Hematopoietic multipotent progenitor cell treated with erythropoietin and hydrocortisone succinate and interleukin-3 and kit ligand, for 6 days (in vitro differentiated cells): ENCODE results near the gene IFIT1B.
"Not testable (repeated sequence)": the region's sequence is repeated elsewhere in the genome, so short reads cannot be mapped to it uniquely, and the experiment has no call there.

ENCODE experiments used
- DNase-seq: peaks from one replicate; pipeline ENCODE4 v3.0.0-alpha.2; 2015

Gene IFIT1B, protein sequence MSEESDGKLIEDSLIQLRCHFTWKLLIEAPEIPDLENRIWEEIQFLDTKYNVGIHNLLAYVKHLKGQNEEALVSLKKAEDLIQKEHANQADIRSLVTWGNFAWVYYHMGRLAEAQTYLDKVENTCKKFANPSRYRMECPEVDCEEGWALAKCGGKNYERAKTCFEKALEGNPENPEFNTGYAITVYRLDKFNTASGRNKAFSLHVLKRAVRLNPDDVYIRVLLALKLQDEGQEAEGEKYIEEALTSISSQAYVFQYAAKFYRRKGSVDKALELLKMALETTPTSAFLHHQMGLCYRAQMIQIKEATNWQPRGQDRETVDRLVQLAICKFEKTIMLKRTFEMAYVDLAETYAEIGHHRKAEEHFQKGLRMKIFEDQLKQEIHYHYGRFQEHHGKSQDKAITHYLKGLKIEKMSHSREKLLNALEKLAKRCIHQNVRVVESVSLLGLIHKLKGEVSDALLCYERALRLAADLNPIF

DNA sequence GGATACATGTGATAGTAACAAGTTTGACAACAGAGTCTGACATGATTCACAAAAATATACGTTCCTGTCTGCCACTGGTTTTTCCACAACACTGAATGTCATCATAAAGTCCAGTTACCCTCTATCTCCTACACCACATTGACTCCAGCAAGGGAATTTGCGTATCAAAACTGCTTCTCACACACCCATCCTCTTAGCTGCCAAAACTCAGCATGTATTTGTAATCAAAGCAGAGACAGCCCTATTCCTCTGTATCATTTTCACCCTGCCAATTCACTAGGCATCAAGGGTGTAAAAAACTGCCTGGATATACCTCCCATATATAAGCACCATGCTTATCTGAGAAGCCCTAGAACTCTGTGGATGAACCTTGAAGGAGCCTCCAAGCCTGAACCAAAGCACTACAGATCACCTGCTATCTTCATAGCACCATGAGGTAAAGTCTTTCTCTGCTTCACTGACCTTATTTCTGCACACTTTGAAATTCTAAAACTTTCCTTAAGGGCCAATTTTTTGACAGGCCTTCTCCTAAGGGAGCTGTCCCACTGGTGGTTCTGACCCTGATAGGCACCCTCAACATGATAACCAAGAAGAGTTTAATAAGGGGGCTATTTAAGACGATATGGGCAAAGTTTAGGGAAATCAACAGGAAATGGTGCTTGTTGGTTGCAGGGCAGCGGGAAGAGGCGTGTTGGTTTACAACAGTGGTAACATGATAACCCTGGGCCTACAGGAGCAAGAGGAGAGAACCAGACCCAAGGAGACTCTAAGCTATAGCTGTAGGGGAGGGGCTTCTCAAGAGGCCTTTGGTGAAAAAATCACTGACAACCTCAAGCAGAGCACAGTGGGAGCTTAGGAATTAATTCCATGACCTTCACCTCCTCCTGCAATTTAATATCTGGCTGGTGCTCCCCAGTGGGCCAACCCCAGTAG, at the start of gene IFIT1B:
Gene IFIT1B (plus strand): TSS at position 352 of the 933 bp plus-strand sequence. CDS start 80 bp downstream, at position 432.
- DNase-seq: peak; percentile 77

DNA sequence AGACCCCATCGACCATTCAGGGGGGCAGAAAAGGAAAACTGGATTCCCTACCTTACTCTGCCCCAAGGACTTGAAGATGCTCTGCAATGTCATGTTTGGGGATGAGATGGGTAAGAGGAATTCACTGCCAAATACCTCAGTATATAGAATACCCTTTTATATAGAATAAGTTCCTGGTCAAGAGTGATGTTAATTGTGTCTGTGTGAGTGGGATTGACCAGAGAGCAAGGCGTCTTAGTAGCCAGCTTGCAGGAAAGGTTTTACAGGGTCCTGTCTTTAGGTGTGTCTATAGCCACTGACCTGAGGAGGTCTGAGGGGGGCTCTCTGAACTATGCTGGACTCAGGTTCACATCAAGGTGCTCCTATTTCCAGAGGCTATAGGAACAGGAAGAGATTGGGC, 48.7 kb upstream of the IFIT1B start:
- no peak for DNase-seq

DNA sequence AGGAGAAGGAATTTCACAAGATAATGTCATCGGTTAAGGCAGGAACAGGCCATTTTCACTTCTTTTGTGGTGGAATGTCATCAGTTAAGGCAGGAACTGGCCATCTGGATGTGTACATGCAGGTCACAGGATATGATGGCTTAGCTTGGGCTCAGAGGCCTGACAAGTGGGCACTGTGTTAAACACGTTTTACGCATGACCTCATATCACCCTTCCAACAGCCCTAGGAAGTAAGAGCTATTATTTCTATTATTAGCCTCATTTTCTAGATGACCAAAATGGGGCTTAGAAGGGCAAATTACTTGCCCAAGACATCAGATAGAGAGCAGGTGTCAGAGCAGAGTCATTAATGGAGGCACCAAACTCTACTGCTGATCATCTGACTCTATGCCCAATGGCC, 47.8 kb upstream of the IFIT1B start:
- DNase-seq: not testable (repeated sequence)

DNA sequence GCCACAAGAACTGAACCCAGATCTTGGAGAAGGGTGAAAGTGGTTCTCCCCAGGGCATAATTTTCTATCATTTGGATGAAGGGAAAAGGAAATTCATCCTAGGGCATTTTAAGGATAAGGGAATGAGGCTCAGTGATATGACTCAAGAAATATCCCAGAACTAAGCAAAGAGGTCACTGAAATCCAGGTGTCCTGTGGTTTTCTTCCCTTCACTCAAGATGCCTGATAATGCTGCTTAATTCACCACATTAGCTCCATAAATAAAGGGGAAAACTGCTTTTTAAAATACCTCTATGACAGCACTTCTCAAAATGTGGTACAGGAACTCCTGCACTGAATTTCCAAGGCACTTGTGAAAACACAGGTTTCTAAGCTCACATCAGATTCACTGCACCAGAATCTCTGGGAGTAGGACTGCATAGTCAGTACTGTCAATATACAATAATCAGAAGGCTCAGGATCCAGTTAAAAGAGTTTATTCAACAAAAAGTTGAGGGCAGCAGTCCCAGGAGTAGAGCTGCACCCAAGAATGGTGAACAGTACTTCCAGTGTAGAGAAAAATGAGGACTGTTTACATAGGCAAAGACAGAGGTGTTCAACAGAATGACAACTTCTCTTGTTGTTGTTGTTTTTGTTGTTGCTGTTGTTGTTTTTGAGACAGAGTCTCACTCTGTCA, 47.2 kb upstream of the IFIT1B start:
- DNase-seq: no peak

DNA sequence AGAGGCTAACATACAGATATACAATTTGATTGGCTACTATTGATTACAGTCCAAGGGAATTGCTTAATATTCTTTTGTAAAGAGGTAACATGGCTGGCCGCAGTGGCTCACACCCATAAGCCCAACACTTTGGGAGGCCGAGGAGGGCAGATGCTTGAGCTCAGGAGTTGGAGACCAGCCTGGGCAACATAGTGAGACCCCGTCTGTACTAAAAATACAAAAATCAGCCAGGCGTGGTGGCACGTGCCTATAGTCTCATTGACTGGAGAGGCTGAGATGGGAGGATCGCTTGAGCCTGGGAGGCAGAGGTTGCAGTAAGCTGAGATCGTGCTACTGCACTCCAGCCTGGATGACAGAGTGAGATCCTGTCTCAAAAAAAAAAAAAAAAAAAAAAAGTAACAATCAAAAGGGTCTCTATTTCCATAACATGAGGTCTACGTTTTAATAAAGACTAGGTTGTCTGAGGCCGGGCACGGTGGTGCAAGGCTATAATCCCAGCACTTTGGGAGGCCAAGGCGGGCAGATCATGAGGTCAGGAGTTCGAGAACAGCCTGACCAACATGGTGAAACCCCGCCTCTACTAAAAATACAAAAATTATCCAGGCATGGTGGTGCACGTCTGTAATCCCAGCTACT, 46.3 kb upstream of the IFIT1B start:
- DNase-seq: not testable (repeated sequence)

DNA sequence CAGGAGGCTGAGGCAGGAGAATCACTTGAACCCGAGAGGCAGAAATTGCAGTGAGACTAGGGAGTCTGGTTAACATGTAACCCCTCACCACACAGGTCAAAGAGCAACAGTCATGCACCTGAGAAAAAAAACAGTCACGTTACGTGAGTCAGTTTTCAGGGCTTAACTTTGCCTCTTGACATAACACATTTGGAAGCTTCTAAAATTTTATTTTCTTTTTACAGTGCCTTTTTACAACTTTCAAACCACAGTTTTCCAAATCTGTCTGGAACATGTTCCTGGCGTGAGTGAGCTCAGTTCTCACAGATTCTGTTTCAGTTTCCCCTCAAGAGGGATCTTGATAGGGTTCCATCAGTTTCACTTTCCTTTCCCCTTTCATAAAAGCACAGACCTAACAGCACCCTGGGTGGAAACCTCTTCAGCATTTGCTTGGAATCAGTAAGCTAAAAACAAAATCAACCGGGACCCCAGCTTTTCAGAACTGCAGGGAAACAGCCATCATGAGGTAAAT, 45.7 kb upstream of the IFIT1B start:
- peak; percentile 81 for DNase-seq

DNA sequence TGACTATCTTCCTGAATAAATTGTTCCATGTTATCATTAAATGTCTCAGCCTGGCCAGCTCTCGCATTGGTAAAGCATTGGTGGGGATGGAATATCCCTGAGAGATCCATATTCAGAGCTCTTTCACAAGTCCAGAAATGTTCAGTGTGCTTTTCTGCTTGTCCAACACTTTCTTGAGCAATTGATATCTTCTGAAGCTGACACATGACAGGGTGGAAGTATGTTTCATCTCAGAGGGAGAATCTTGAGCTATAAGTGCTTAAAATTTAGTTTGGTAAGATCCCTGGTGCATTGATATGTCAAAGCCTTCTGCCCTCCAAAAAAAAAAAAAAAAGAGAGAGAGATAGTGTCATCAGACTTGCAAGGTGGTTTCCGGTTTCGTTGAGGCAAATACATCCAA, 42.6 kb upstream of the IFIT1B start:
- no peak for DNase-seq

DNA sequence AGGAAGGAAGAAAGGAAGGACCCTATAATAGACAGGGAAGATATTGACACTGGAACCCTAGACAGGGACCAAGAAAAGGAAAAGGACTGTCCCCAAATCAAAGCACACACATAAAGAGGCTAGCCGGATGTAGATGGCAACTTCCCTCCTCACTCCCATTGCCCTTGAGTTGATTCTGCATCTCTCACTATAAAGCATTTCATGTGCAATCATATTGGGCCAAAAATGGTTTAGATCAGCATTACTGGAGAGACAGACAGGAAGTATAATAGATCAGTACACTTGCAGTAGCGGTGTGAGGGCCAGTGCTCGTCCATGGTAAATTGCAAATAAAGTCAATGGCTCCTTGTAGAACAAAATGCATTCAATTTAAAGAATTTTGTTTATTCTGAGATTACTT, 41.6 kb upstream of the IFIT1B start:
- DNase-seq: no peak

DNA sequence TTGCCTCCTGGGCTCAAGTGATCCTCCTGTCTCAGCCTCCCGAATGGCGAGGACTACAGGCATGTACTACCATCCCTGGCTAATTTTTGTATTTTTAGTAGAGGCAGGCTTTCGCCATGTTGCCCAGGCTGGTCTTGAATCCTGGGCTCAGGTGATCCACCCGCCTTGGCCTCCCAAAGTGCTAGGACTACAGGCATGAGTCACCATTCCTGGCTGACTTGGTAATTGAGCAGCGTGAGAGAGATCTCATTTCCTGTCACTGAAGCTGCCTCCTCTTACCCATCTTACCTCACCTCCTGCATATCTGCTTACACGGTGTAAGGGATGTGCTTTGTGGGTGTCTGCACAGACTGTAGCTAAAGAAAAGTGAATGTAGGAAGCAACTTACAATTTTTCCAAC, 40.4 kb upstream of the IFIT1B start:
- no peak for DNase-seq

DNA sequence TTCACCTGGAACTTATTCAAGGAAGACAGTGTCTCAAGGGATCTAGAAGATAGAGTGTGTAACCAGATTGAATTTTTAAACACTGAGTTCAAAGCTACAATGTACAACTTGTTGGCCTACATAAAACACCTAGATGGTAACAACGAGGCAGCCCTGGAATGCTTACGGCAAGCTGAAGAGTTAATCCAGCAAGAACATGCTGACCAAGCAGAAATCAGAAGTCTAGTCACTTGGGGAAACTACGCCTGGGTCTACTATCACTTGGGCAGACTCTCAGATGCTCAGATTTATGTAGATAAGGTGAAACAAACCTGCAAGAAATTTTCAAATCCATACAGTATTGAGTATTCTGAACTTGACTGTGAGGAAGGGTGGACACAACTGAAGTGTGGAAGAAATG, 39.1 kb upstream of the IFIT1B start:
- DNase-seq: no peak

DNA sequence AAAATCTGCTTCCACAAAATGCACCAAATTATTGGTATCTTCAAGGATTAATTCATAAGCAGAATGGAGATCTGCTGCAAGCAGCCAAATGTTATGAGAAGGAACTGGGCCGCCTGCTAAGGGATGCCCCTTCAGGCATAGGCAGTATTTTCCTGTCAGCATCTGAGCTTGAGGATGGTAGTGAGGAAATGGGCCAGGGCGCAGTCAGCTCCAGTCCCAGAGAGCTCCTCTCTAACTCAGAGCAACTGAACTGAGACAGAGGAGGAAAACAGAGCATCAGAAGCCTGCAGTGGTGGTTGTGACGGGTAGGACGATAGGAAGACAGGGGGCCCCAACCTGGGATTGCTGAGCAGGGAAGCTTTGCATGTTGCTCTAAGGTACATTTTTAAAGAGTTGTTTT, 38.0 kb upstream of the IFIT1B start:
- no peak for DNase-seq

DNA sequence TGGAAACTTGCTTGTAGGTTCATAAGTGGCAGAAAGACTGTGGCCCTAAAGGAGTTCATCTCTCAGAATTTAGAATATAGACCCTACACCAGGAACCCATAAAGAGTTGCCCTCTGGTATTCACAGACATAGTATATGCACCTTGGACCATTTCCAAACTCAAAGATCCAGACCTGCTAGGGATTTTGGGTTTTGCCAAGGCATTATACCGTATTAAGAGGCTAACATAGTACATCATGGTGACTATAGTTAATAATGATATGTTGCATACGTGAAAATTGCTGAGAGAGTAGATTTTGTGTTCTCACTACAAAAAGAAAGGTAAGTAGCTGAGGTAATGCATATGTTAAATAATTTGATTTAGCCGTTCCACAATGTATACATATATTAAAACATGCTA, 36.2 kb upstream of the IFIT1B start:
- no peak for DNase-seq

DNA sequence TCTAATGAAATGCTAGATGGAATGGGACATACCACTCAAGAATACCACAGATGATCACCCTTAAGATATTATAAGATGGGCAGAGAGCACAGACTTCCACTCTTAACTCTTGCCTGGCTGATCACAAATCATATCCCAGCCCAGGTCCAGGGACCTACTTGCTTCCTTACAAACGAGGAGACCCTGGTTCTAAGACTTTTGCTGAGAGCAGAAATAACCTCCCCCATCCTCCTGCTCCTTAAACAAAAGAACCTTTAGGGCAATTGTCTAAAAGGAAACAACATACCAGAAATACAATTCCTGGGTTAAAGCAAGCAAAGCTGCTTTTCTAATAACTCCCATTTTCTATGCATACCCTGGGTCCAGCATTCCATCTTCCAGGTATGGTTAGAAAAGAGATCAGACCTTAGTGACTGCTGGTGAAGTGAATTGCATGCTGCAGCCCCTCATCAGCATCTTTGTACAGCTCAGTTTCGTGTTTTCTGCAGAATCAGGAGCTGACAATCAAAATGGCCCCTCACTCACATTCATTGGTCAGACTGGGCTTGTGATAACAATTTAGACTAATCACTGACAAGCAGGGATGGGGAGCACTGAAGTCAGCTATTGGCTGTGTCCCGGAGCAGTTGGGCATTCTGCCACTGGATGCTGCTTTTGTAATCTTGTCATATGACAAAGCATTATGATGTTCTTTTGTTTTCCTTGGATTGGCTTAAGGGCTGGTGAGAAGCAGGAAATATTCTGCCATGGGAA, 35.5 kb upstream of the IFIT1B start:
- DNase-seq: no peak

DNA sequence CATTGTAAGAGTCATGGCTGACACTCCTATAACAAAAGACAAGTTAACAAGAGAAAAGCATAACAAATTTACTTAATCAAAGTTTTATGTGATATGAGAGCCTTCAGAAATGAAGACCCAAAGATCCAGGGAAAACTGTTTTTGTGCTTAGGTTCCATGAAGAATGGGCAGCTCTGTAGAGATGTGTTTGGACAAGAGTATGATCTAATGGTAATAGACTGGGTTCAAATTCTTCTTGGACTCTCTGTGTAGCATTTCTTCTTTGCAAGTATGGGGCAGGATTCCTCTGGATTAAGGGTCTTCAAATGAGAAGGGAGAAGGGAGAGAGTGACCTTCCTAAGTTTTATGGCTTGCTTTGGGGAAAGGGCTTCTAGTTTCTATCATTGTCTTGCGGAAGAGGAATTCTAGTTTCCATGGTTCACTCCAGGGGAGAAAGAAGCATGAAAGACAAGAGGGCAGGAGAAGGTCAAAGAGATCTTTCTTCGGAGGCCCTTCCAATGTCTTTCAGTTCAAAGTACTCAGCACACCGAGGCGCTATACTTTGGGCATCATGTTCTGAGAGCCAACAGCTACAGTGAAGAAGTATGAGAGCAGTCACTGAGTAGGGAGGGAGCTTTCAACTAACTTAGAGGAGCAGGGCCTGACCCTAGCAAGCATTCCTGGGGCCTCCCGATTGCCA, 34.6 kb upstream of the IFIT1B start:
- DNase-seq: no peak

DNA sequence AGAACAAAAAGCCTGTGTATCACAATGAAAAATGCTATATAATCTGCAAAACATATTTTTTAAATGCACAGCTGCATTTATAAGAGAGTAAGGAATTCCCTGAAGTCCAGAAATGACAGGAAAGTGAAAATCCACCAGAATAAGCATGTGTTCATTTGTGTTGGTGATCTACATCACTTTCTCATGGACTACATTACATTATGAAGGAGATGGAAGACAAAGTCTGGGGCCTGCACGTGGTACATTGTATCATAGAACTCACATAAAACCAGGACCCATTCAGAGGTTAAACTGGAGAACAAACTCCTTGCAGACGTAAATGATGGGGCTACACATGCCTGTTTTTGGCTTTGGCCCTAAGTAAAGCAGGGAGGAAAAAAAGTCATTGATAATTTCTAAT, 33.7 kb upstream of the IFIT1B start:
- DNase-seq: no peak

DNA sequence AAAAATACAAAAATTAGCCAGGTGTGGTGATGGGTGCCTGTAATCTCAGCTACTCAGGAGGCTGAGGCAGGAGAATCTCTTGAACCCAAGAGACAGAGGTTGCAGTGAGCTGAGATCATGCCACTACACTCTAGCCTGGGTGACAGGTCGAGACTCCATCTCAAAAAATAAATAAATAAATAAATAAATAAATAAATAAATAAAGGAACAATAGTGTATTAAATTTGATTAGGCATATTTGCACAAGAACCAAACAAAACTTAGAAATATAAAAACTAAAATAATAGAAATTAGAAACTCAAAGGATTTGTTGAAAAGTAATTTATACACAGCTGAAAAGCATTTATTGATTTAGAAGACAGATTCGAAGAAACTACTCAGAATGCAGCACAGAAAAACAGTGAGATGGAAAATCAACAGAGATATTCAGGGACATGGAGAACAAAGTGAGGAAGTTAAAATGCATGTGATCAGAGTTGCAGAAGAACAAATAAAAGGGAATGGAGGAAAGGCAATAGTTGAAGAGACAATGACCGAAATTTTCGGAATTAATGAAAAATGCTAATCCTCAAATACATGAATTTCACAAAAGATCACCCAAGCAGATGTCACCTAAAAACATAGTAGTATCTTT, 32.4 kb upstream of the IFIT1B start:
- no peak for DNase-seq

DNA sequence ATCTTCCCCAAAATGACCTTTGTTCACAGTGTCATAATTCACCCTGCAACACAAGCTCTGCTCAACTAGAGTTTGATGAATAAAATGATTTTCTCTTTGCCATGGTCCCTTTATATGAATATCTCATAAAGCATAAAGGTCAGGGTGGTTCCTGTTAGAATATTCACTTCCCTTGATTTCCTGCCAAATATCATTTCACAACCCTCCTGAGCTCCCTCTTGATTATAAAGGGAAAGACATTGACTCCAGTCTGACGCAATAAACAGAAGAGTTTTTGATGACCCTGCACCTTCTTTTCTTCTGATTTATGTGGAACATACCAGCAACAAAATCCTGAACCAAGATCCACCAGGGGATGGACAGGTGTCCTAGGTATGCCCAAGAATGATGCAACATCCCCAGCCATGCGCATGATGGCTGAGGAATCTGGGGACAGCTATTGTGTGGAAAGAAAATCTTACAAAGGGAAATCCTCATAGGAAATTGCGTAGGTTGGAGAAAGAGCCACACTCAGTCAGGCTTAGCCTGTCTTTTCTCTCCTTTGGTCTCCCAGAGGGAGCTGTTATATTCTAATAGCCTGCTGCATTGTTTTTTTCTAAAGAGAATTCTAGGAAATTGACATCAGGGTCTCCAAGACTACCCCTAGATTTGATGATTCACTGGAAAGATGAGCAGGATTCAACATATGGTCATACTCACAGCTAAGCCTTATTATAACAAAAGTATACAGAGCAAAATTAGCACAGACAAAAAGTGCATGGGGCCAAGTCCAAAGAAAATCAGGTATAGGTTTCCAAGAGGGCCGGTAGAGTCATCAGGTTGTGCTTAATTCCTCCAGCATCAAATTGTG, 31.2 kb upstream of the IFIT1B start:
- peak; percentile 29 for DNase-seq

DNA sequence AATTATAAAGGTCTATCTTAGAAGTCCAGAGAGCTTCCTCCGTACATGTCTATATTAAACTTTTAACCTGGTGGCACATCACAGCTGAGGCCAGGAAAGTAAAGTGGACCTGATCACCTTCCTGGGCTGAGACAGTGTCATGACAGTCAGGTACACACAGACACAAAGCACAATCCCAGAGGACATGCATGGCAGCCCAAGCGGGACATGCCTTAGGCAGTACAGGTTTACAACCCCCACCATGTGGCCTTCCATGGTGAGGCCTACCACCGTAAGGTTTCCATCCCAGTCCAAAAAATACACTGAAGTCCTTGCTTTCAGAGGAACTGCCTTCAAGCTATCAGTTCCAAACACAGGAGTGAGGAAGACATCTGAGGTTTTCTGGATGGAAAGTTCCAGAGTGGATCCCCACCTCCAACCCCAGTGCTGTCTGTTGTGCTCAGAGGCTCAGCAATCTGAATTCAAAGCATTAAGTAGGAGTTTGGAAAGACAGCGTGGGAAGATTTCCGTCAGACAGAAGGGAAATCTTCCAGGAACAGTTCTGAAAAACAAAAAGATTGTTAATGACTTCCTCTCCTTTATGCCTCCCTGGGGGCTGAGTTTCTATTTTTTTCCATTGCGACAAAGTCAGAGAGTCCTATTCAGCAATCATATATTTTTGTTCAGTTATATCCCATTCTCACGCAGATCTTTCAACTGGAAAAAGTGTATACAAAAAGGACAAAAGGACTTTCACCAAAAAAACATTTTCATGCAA, 30.0 kb upstream of the IFIT1B start:
- DNase-seq: no peak

DNA sequence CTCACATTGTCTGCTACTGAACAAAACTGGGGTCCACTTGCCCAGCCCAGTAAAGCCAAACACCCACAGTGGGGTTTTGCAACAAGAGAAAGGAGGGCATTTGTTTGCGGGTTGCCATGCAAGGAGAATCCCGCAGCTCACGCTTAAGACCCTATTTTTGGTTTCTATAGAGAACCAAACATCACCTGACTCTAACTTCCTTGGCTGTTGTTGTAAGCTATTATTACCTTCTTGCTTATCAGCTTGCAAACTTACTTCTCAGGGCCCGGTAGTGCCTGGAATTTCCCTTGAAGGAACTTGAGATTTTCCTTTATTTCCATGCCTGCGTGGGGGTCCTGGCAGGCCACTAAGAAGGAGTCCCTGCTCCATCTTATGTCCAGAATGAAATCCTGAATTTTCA, 29.4 kb upstream of the IFIT1B start:
- no peak for DNase-seq
